ENCODE data around the gene POU2AF2. TPM values are rescaled to one million over a fixed set of nuclear protein-coding genes. Genes with fewer than 3 reads are reported as not detected.

Gene POU2AF2
- total RNA-seq, 3 donors from 2014 or later (not counting 1 experiment from before 2014, with no cell fraction given): not detected

- H3K27me3 Mint-ChIP-seq (ENCODE audit: low read depth in 2 of 2): peaks cover 5 to 6% of the 10 kb centered on the region in 2 donors
- Histone ChIP-seq H3K9me3 (ENCODE audit: control insufficient read depth, insufficient read depth, low read length) (no peaks in the 10 kb centered on the region), H3K4me1 (ENCODE audit: control insufficient read depth, insufficient read depth, low read length) (no peaks in the 10 kb centered on the region), H3K4me3 (ENCODE audit: low read length) (no peak overlapping the region), H3K27me3 (ENCODE audit: control insufficient read depth, insufficient read depth, low read length) (no peaks in the 10 kb centered on the region), H3K36me3 (ENCODE audit: control insufficient read depth, insufficient read depth, low read length) (no peaks in the 10 kb centered on the region), H3K27ac (ENCODE audit: low read length) (no peak overlapping the region)
- intact Hi-C loops (cut with micrococcal nuclease): no loop called here
- H3K36me3 Mint-ChIP-seq: no peaks in the 10 kb centered on the region
- no peak for ATAC-seq
- no peak for DNase-seq
- H3K4me3 Mint-ChIP-seq: no peak overlapping the region
- no peaks in the 10 kb centered on the region for H3K4me1 Mint-ChIP-seq
- no peak overlapping the region for H3K27ac Mint-ChIP-seq
- no peak for TF ChIP-seq CTCF (IDR thresholded peaks at IDR 0.05)
- WGBS (ENCODE audit: insufficient coverage): 87% methylated on average over 5 of the region's 5 CpGs
- no peaks in the 10 kb centered on the region for H3K9me3 Mint-ChIP-seq
These were observed 78.8 kb downstream of the POU2AF2 start for GRCh38 chr11:111324277-111324720.

GRCh38 chr11:111325259-111325658, 79.7 kb downstream of the POU2AF2 start:
- Histone ChIP-seq H3K9me3 (ENCODE audit: control insufficient read depth, insufficient read depth, low read length) (no peaks in the 10 kb centered on the region), H3K4me3 (ENCODE audit: low read length) (no peak overlapping the region), H3K27ac (ENCODE audit: low read length) (no peak overlapping the region), H3K36me3 (ENCODE audit: control insufficient read depth, insufficient read depth, low read length) (no peaks in the 10 kb centered on the region), H3K27me3 (ENCODE audit: control insufficient read depth, insufficient read depth, low read length) (no peaks in the 10 kb centered on the region), H3K4me1 (ENCODE audit: control insufficient read depth, insufficient read depth, low read length) (no peaks in the 10 kb centered on the region)
- DNase-seq (no peak), ATAC-seq (no peak)
- Mint-ChIP-seq H3K36me3 (no peaks in the 10 kb centered on the region), H3K27me3 (ENCODE audit: low read depth in 2 of 2) (peaks cover 5 to 6% of the 10 kb centered on the region in 2 donors), H3K4me1 (no peaks in the 10 kb centered on the region), H3K9me3 (no peaks in the 10 kb centered on the region), H3K4me3 (no peak overlapping the region), H3K27ac (no peak overlapping the region)
- intact Hi-C loops (cut with micrococcal nuclease): no loop called here
- TF ChIP-seq CTCF (IDR thresholded peaks at IDR 0.05): no peak
- 93% methylated on average over 4 of the region's 5 CpGs for WGBS (ENCODE audit: insufficient coverage)

GRCh38 chr11:111326824-111327223, 81.3 kb downstream of the POU2AF2 start:
- Histone ChIP-seq H3K9me3 (ENCODE audit: control insufficient read depth, insufficient read depth, low read length) (no peaks in the 10 kb centered on the region), H3K36me3 (ENCODE audit: control insufficient read depth, insufficient read depth, low read length) (no peaks in the 10 kb centered on the region), H3K4me3 (ENCODE audit: low read length) (no peak overlapping the region), H3K27ac (ENCODE audit: low read length) (no peak overlapping the region), H3K4me1 (ENCODE audit: control insufficient read depth, insufficient read depth, low read length) (no peaks in the 10 kb centered on the region), H3K27me3 (ENCODE audit: control insufficient read depth, insufficient read depth, low read length) (no peaks in the 10 kb centered on the region)
- no peaks in the 10 kb centered on the region for H3K36me3 Mint-ChIP-seq
- no peaks in the 10 kb centered on the region for H3K9me3 Mint-ChIP-seq
- H3K27ac Mint-ChIP-seq: no peak overlapping the region
- TF ChIP-seq CTCF (IDR thresholded peaks at IDR 0.05): no peak
- over 99% methylated on average over 4 of the region's 4 CpGs for WGBS (ENCODE audit: insufficient coverage)
- intact Hi-C loops (cut with micrococcal nuclease): no loop called here
- no peaks in the 10 kb centered on the region for H3K4me1 Mint-ChIP-seq
- no peak for ATAC-seq
- no peak for DNase-seq
- H3K4me3 Mint-ChIP-seq: no peak overlapping the region
- H3K27me3 Mint-ChIP-seq (ENCODE audit: low read depth in 2 of 2): peaks cover 2 to 7% of the 10 kb centered on the region in 2 donors

- no peak overlapping the region for H3K27ac Mint-ChIP-seq
- no peaks in the 10 kb centered on the region for H3K9me3 Mint-ChIP-seq
- intact Hi-C loops (cut with micrococcal nuclease): no loop called here
- Histone ChIP-seq H3K4me3 (ENCODE audit: low read length) (no peak overlapping the region), H3K27me3 (ENCODE audit: control insufficient read depth, insufficient read depth, low read length) (no peaks in the 10 kb centered on the region), H3K4me1 (ENCODE audit: control insufficient read depth, insufficient read depth, low read length) (no peaks in the 10 kb centered on the region), H3K27ac (ENCODE audit: low read length) (no peak overlapping the region), H3K36me3 (ENCODE audit: control insufficient read depth, insufficient read depth, low read length) (no peaks in the 10 kb centered on the region), H3K9me3 (ENCODE audit: control insufficient read depth, insufficient read depth, low read length) (no peaks in the 10 kb centered on the region)
- 79% methylated on average over 8 of the region's 8 CpGs for WGBS (ENCODE audit: insufficient coverage)
- H3K4me3 Mint-ChIP-seq: no peak overlapping the region
- no peak for TF ChIP-seq CTCF (IDR thresholded peaks at IDR 0.05)
- H3K36me3 Mint-ChIP-seq: no peaks in the 10 kb centered on the region
- ATAC-seq (no peak), DNase-seq (no peak)
- peaks cover 6% of the 10 kb centered on the region in 2 donors for H3K27me3 Mint-ChIP-seq (ENCODE audit: low read depth in 2 of 2)
- H3K4me1 Mint-ChIP-seq: no peaks in the 10 kb centered on the region
These were observed 82.5 kb downstream of the POU2AF2 start for GRCh38 chr11:111327908-111328624.
